Effector memory CD8-positive, alpha-beta T cell (primary cell): ENCODE measurements around the gene PPP1R12A.
"Not testable (repeated sequence)": the region's sequence is repeated elsewhere in the genome, so short reads cannot be mapped to it uniquely, and the experiment has no call there.

ENCODE experiments used
- ATAC-seq: fragments of 150-1000 bp; cut with Tn5 transposase; replicated peaks from 2 replicates; pipeline ENCODE4 v1.10.0; 2021; ENCODE audit warnings: mild to moderate bottlenecking, moderate library complexity
- DNase-seq, 3 experiments: peaks; one replicate each; pipeline ENCODE4 v3.0.0; 2021
- H3K27ac Mint-ChIP-seq, 2 donors: one replicate each; pipeline ENCODE4 v1.8.0; 2022; ENCODE audit warnings: mild to moderate bottlenecking in 2 of 2, mixed read lengths in 2 of 2, moderate library complexity in 2 of 2
- H3K27me3 Mint-ChIP-seq, 2 donors: one replicate each; pipeline ENCODE4 v1.8.0; 2022; ENCODE audit warnings: mixed read lengths in 2 of 2
- H3K36me3 Mint-ChIP-seq: one replicate; pipeline ENCODE4 v1.8.0; 2022; ENCODE audit warnings: mild to moderate bottlenecking, moderate library complexity, mixed read lengths; ENCODE audit not compliant: insufficient read depth
- H3K4me1 Mint-ChIP-seq, 2 donors: one replicate each; pipeline ENCODE4 v1.8.0; 2022; ENCODE audit warnings: low read depth in 2 of 2, mixed read lengths in 2 of 2
- H3K4me3 Mint-ChIP-seq, 2 donors: one replicate each; pipeline ENCODE4 v1.8.0; 2022; ENCODE audit warnings: mild to moderate bottlenecking in 2 of 2, mixed read lengths in 2 of 2, moderate library complexity in 2 of 2
- H3K9me3 Mint-ChIP-seq, 2 donors: one replicate each; pipeline ENCODE4 v1.8.0; 2022; ENCODE audit warnings: mixed read lengths in 2 of 2
- total RNA-seq, 9 experiments: gene quantifications; one replicate each; lab custom pipeline; 2026; lab: John Stamatoyannopoulos, UW

The PPP1R12A gene
- 170 to 272 (median 235) reads per million in 9 experiments for total RNA-seq

GRCh38 chr12:79935021-79935623, at the start of gene PPP1R12A:
Gene PPP1R12A (minus strand): TSS chr12:79935097. CDS start chr12:79934931, 166 bp downstream.
- H3K4me3 Mint-ChIP-seq, result peak within 1 kb of the TSS; percentile 94 to 98

GRCh38 chr12:79983986-79984620, 49.2 kb upstream of the PPP1R12A start:
- no peak overlapping the region for H3K4me3 Mint-ChIP-seq
- H3K36me3 Mint-ChIP-seq, result no peaks in the 10 kb centered on the region
- ATAC-seq (no peak), DNase-seq (no peak)
- H3K27ac Mint-ChIP-seq, result no peak overlapping the region
- H3K27me3 Mint-ChIP-seq, result peaks cover 15 to 49% of the 10 kb centered on the region in 2 donors
- H3K4me1 Mint-ChIP-seq, result no peaks in the 10 kb centered on the region
- H3K9me3 Mint-ChIP-seq, result no peaks in the 10 kb centered on the region

More at GRCh38 chr12:79935021-79935623, at the start of gene PPP1R12A:
- no peaks in the 10 kb centered on the region for H3K9me3 Mint-ChIP-seq
- peaks cover 27 to 36% of the 10 kb centered on the region in 2 donors for H3K4me1 Mint-ChIP-seq
- peaks cover 21% of the 10 kb centered on the region for H3K36me3 Mint-ChIP-seq
- ATAC-seq (peak; percentile 81), DNase-seq (peak; percentile 91 to 92 (median 92))
- no peaks in the 10 kb centered on the region for H3K27me3 Mint-ChIP-seq
- peak within 1 kb of the TSS; percentile 99 for H3K27ac Mint-ChIP-seq

- no peak for DNase-seq
These were observed 48.6 kb upstream of the PPP1R12A start for GRCh38 chr12:79983492-79983891.

GRCh38 chr12:79982086-79983062, 47.5 kb upstream of the PPP1R12A start:
- DNase-seq (no peak), ATAC-seq (no peak)
- Mint-ChIP-seq H3K9me3 (no peaks in the 10 kb centered on the region), H3K27ac (no peak overlapping the region), H3K4me3 (no peak overlapping the region), H3K27me3 (peaks cover 15 to 41% of the 10 kb centered on the region in 2 donors), H3K36me3 (no peaks in the 10 kb centered on the region), H3K4me1 (no peaks in the 10 kb centered on the region)

More at GRCh38 chr12:79983492-79983891, 48.6 kb upstream of the PPP1R12A start:
- ATAC-seq, result no peak
- Mint-ChIP-seq H3K9me3 (no peaks in the 10 kb centered on the region), H3K36me3 (no peaks in the 10 kb centered on the region), H3K4me3 (no peak overlapping the region), H3K27me3 (peaks cover 15 to 49% of the 10 kb centered on the region in 2 donors), H3K27ac (no peak overlapping the region), H3K4me1 (no peaks in the 10 kb centered on the region)

- no peak for DNase-seq
- H3K9me3 Mint-ChIP-seq, result no peaks in the 10 kb centered on the region
- H3K4me1 Mint-ChIP-seq, result no peaks in the 10 kb centered on the region
- ATAC-seq, result no peak
- H3K27ac Mint-ChIP-seq, result no peak overlapping the region
- peaks cover 8 to 23% of the 10 kb centered on the region in 2 donors for H3K27me3 Mint-ChIP-seq
- H3K4me3 Mint-ChIP-seq, result no peak overlapping the region
- H3K36me3 Mint-ChIP-seq, result no peaks in the 10 kb centered on the region
These were observed 43.8 kb upstream of the PPP1R12A start for GRCh38 chr12:79978692-79979091.

- H3K36me3 Mint-ChIP-seq, H3K4me3 Mint-ChIP-seq, H3K27ac Mint-ChIP-seq, H3K4me1 Mint-ChIP-seq, H3K9me3 Mint-ChIP-seq, ATAC-seq, DNase-seq: not testable (repeated sequence)
- peaks cover under 1 to 16% of the 10 kb centered on the region in 2 donors for H3K27me3 Mint-ChIP-seq
These were observed 43.1 kb upstream of the PPP1R12A start for GRCh38 chr12:79977856-79978460.

GRCh38 chr12:79975143-79975542, 40.2 kb upstream of the PPP1R12A start:
- Mint-ChIP-seq H3K4me1 (no peaks in the 10 kb centered on the region), H3K27me3 (no peaks in the 10 kb centered on the region), H3K4me3 (no peak overlapping the region), H3K27ac (no peak overlapping the region), H3K36me3 (no peaks in the 10 kb centered on the region), H3K9me3 (no peaks in the 10 kb centered on the region)
- DNase-seq (no peak), ATAC-seq (no peak)

GRCh38 chr12:79973801-79974200, 38.9 kb upstream of the PPP1R12A start:
- no peak for DNase-seq
- Mint-ChIP-seq H3K4me3 (no peak overlapping the region), H3K36me3 (no peaks in the 10 kb centered on the region), H3K27me3 (peaks cover 0 to under 1% of the 10 kb centered on the region in 2 donors), H3K9me3 (no peaks in the 10 kb centered on the region), H3K27ac (no peak overlapping the region), H3K4me1 (no peaks in the 10 kb centered on the region)
- ATAC-seq, result no peak

GRCh38 chr12:79964100-79964627, 29.3 kb upstream of the PPP1R12A start:
- Mint-ChIP-seq H3K4me3 (no peak overlapping the region), H3K4me1 (no peaks in the 10 kb centered on the region), H3K9me3 (no peaks in the 10 kb centered on the region), H3K27me3 (peaks cover 32 to 56% of the 10 kb centered on the region in 2 donors), H3K36me3 (no peaks in the 10 kb centered on the region), H3K27ac (no peak overlapping the region)
- DNase-seq (no peak), ATAC-seq (no peak)

- DNase-seq (no peak), ATAC-seq (no peak)
- H3K36me3 Mint-ChIP-seq, result no peaks in the 10 kb centered on the region
- no peaks in the 10 kb centered on the region for H3K4me1 Mint-ChIP-seq
- H3K4me3 Mint-ChIP-seq, result no peak overlapping the region
- peaks cover 21 to 45% of the 10 kb centered on the region in 2 donors for H3K27me3 Mint-ChIP-seq
- no peak overlapping the region for H3K27ac Mint-ChIP-seq
- H3K9me3 Mint-ChIP-seq, result no peaks in the 10 kb centered on the region
These were observed 26.5 kb upstream of the PPP1R12A start for GRCh38 chr12:79961411-79961810.

GRCh38 chr12:79959484-79959883, 24.6 kb upstream of the PPP1R12A start:
- no peak for DNase-seq
- Mint-ChIP-seq H3K27me3 (peaks cover 21 to 44% of the 10 kb centered on the region in 2 donors), H3K9me3 (peaks cover 6 to 10% of the 10 kb centered on the region in 2 donors), H3K27ac (no peak overlapping the region), H3K4me3 (no peak overlapping the region), H3K4me1 (no peaks in the 10 kb centered on the region), H3K36me3 (no peaks in the 10 kb centered on the region)
- ATAC-seq, result no peak

- ATAC-seq, result no peak
- no peaks in the 10 kb centered on the region for H3K36me3 Mint-ChIP-seq
- no peak for DNase-seq
- H3K27me3 Mint-ChIP-seq, result peaks cover 9 to 35% of the 10 kb centered on the region in 2 donors
- no peak overlapping the region for H3K27ac Mint-ChIP-seq
- no peak overlapping the region for H3K4me3 Mint-ChIP-seq
- H3K4me1 Mint-ChIP-seq, result no peaks in the 10 kb centered on the region
- H3K9me3 Mint-ChIP-seq, result peaks cover 6 to 10% of the 10 kb centered on the region in 2 donors
These were observed 22.0 kb upstream of the PPP1R12A start for GRCh38 chr12:79956896-79957295.

GRCh38 chr12:79955561-79955960, 20.7 kb upstream of the PPP1R12A start:
- no peaks in the 10 kb centered on the region for H3K36me3 Mint-ChIP-seq
- no peaks in the 10 kb centered on the region for H3K4me1 Mint-ChIP-seq
- H3K4me3 Mint-ChIP-seq, result no peak overlapping the region
- H3K9me3 Mint-ChIP-seq, result peaks cover 6 to 10% of the 10 kb centered on the region in 2 donors
- DNase-seq (no peak), ATAC-seq (no peak)
- peaks cover 9 to 30% of the 10 kb centered on the region in 2 donors for H3K27me3 Mint-ChIP-seq
- H3K27ac Mint-ChIP-seq, result no peak overlapping the region
